GM13976 (cell line): Measurements from ENCODE around the gene HM13.

ENCODE experiments used
- DNase-seq: peaks from one replicate; pipeline ENCODE4 v3.0.0; 2012; ENCODE audit warnings: low spot score
- CTCF ChIP-seq: IDR thresholded peaks from 2 replicates; pipeline ENCODE4 v1.5.1; 2012; ENCODE audit warnings: borderline replicate concordance, mild to moderate bottlenecking; ENCODE audit not compliant: insufficient read depth; ENCODE audit errors: extremely low read depth, missing control alignments, control extremely low read depth
- in situ Hi-C: fragments of 300-500 bp; cut with MboI; formaldehyde crosslinking; loops from one replicate; pipeline ENCODE4 v1.12.0; 2022; ENCODE audit warnings: low sequenced_read_pairs, mixed read lengths, inconsistent platforms; ENCODE audit not compliant: unreplicated experiment

The HM13 gene

GRCh38 chr20:31566658-31567379 is 52.6 kb downstream of the HM13 start:
- DNase-seq = no peak

GRCh38 chr20:31567380-31567720 is 53.1 kb downstream of the HM13 start:
- in situ Hi-C loops = loop anchor here (5.0 kb wide), 1 partner anchor 45 kb away; no protein-coding TSS in a partner anchor

More at GRCh38 chr20:31566658-31567379, 52.6 kb downstream of the HM13 start:
- no peak for TF ChIP-seq CTCF
- in situ Hi-C loops = loop anchor here (5.0 kb wide), 1 partner anchor 45 kb away; no protein-coding TSS in a partner anchor

GRCh38 chr20:31568041-31568731 is 53.9 kb downstream of the HM13 start:
- no peak for DNase-seq
- in situ Hi-C loops = loop anchor here (5.0 kb wide), 1 partner anchor 44 kb away; no protein-coding TSS in a partner anchor
- TF ChIP-seq CTCF = no peak

More at GRCh38 chr20:31567380-31567720, 53.1 kb downstream of the HM13 start:
- no peak for TF ChIP-seq CTCF
- no peak for DNase-seq

- in situ Hi-C loops = loop anchor here (5.0 kb wide), 1 partner anchor 44 kb away; no protein-coding TSS in a partner anchor
- TF ChIP-seq CTCF = no peak
- DNase-seq = no peak
Measured at GRCh38 chr20:31568773-31569162, 54.5 kb downstream of the HM13 start.

GRCh38 chr20:31569163-31570020 is 55.1 kb downstream of the HM13 start:
- DNase-seq = peak; percentile 72
- TF ChIP-seq CTCF = peak; percentile 79
- in situ Hi-C loops = loop anchor here (5.0 kb wide), 1 partner anchor 43 kb away; no protein-coding TSS in a partner anchor

GRCh38 chr20:31570021-31570463 is 55.8 kb downstream of the HM13 start:
- in situ Hi-C loops = no loop called here
- TF ChIP-seq CTCF = no peak
- no peak for DNase-seq
